Measurements from ENCODE around the gene GPC6. TPM values are rescaled to one million over a fixed set of nuclear protein-coding genes. Genes with fewer than 3 reads are reported as not detected.

GPC6 gene
- total and polyA plus RNA-seq, 10 donors, result 0.22 to 9.3 (median 4.5) TPM

DNA sequence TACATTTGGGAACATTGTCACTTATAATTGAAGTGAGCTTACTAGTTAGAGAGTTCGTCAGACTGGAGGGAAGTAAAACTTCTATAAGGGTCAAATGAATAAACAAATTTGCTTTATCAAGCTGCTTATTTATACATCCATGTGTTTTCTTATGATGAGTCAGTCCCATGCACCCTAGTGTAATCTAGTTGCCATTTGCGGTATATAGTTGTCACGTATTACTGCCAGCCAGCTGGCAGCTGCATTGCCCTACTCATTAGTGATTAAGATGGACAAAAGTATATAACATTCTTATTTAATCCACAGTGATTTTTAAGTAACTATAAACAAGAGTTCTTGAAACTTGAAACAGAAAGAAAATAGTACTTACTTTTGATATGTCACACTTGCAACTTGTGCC lies 182.4 kb downstream of the GPC6 start:
- no peak for DNase-seq
- no peaks in the 10 kb centered on the region for H3K36me3 ChIP-seq
- H3K4me1 ChIP-seq, result no peaks in the 10 kb centered on the region
- H3K27me3 ChIP-seq (replicated peaks in 1 of 7), result no peaks in the 10 kb centered on the region
- TF ChIP-seq, protein P1, sequence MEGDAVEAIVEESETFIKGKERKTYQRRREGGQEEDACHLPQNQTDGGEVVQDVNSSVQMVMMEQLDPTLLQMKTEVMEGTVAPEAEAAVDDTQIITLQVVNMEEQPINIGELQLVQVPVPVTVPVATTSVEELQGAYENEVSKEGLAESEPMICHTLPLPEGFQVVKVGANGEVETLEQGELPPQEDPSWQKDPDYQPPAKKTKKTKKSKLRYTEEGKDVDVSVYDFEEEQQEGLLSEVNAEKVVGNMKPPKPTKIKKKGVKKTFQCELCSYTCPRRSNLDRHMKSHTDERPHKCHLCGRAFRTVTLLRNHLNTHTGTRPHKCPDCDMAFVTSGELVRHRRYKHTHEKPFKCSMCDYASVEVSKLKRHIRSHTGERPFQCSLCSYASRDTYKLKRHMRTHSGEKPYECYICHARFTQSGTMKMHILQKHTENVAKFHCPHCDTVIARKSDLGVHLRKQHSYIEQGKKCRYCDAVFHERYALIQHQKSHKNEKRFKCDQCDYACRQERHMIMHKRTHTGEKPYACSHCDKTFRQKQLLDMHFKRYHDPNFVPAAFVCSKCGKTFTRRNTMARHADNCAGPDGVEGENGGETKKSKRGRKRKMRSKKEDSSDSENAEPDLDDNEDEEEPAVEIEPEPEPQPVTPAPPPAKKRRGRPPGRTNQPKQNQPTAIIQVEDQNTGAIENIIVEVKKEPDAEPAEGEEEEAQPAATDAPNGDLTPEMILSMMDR (IDR thresholded peaks at IDR 0.05 in 8 of 11, conservative IDR thresholded peaks at IDR 0.05 in 3 of 11), result no peak
- TF ChIP-seq POLR2AphosphoS5 (IDR thresholded peaks at IDR 0.05), result no peak
- TF ChIP-seq POLR2A (IDR thresholded peaks at IDR 0.05), result no peak
- no peak overlapping the region for H3K27ac ChIP-seq
- H3K4me3 ChIP-seq, result no peak overlapping the region
- intact Hi-C loops (cut with DNase I; ENCODE audit: low total_unique reads), result no loop called here
- H3K9me3 ChIP-seq, result no peaks in the 10 kb centered on the region
- 91 to 97% (median 93%) methylated on average over 3 of the region's 3 CpGs for WGBS, 5 donors

DNA sequence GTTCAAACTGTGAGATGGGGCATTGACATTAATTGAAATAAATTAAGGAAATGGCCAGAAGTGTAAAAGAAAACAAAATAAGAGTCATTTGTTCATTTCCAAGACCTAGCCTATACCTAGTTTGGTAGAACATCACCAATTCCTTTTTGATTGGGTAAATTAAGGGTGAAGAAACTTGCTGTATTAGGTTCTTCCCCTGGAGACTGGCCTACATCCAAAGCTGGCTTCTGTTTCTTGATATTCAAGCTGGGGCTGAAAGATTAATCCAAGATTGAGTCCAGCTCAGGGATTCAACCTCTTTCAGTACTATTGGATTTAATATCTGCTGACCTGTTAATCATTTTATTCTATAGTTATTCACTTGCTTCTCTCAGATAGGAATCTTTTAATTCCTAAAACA lies 183.2 kb downstream of the GPC6 start:
- Histone ChIP-seq H3K36me3 (no peaks in the 10 kb centered on the region), H3K4me1 (no peaks in the 10 kb centered on the region), H3K9me3 (no peaks in the 10 kb centered on the region), H3K27ac (no peak overlapping the region), H3K4me3 (no peak overlapping the region), H3K27me3 (replicated peaks in 1 of 7) (no peaks in the 10 kb centered on the region)
- intact Hi-C loops (cut with DNase I; ENCODE audit: low total_unique reads), result no loop called here
- TF ChIP-seq POLR2AphosphoS5 (IDR thresholded peaks at IDR 0.05), result no peak
- TF ChIP-seq POLR2A (IDR thresholded peaks at IDR 0.05), result no peak
- TF ChIP-seq, protein P1 (IDR thresholded peaks at IDR 0.05 in 8 of 11, conservative IDR thresholded peaks at IDR 0.05 in 3 of 11), result no peak
- no peak for DNase-seq

DNA sequence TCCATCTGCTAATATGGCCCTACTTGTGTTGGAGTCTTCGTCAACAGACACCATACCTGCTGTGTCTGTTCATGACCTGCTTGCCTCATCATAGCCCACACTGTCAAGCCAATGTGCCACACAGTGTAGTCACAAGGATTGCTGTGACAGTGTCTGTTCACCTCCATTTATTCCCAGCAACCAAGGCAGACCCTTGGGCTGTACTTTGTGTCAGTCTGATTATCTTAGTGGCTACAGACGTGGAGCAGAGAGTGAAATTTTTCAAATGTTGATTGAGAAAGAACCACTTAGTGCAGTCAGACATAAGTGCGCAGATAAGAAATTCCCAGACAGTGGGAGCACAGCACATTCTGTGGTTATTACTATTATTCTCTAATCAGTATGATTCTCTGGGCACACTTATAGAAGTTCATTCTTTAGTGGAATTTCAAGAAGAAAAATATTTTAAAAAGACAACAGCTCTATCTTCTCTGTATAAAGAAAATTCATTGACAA lies 184.6 kb downstream of the GPC6 start:
- intact Hi-C loops (cut with DNase I; ENCODE audit: low total_unique reads), result no loop called here
- WGBS, 5 donors, result 79 to 90% (median 82%) methylated on average over 3 of the region's 3 CpGs
- Histone ChIP-seq H3K27me3 (replicated peaks in 1 of 7) (no peaks in the 10 kb centered on the region), H3K4me3 (no peak overlapping the region), H3K36me3 (no peaks in the 10 kb centered on the region), H3K4me1 (no peaks in the 10 kb centered on the region), H3K9me3 (no peaks in the 10 kb centered on the region), H3K27ac (no peak overlapping the region)
- DNase-seq, result no peak
- TF ChIP-seq, protein P1 (IDR thresholded peaks at IDR 0.05 in 8 of 11, conservative IDR thresholded peaks at IDR 0.05 in 3 of 11), result no peak
- no peak for TF ChIP-seq POLR2A (IDR thresholded peaks at IDR 0.05)
- no peak for TF ChIP-seq POLR2AphosphoS5 (IDR thresholded peaks at IDR 0.05)

DNA sequence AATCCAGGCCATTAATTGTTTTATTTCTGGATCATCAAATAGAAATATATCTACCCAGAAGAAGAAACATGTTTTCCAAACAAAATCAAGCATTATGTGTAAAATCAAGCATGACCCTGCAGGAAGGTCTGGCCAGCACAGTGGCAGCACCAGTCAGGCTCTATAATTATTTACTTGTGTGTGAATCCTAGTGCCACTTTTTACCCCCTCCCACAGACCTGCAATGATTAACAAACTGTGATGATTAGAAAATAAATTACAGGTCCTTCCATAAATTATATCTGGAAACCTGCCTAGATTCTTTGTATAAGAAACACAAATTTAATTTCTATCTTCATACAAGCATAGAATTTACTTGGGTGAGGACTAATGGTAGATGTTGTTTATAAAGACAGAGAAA lies 186.1 kb downstream of the GPC6 start:
- intact Hi-C loops (cut with DNase I; ENCODE audit: low total_unique reads), result no loop called here

More for the DNA sequence above, 186.1 kb downstream of the GPC6 start:
- H3K4me3 ChIP-seq, result no peak overlapping the region
- H3K4me1 ChIP-seq, result no peaks in the 10 kb centered on the region
- H3K27ac ChIP-seq, result no peak overlapping the region
- DNase-seq, result no peak
- TF ChIP-seq, protein P1 (IDR thresholded peaks at IDR 0.05 in 8 of 11, conservative IDR thresholded peaks at IDR 0.05 in 3 of 11), result no peak
- no peak for TF ChIP-seq POLR2AphosphoS5 (IDR thresholded peaks at IDR 0.05)
- no peak for TF ChIP-seq POLR2A (IDR thresholded peaks at IDR 0.05)
- no peaks in the 10 kb centered on the region for H3K36me3 ChIP-seq
- no peaks in the 10 kb centered on the region for H3K27me3 ChIP-seq (replicated peaks in 1 of 7)
- H3K9me3 ChIP-seq, result no peaks in the 10 kb centered on the region
